Liver (tissue), 9 donors: Measurements from ENCODE around the gene EN1. TPM values are rescaled to one million over a fixed set of nuclear protein-coding genes. Genes with fewer than 3 reads are reported as not detected.

ENCODE experiments used
- DNase-seq: peaks from one replicate; pipeline ENCODE4 v3.0.0-alpha.2; 2017; ENCODE audit warnings: low spot score
- H3K27ac ChIP-seq, 2 donors: one replicate each; pipeline ENCODE4 v1.7.0; 2013; ENCODE audit warnings: inconsistent platforms in 2 of 2, low read length in 2 of 2, control low read depth in 1 of 2, low read depth in 1 of 2, mild to moderate bottlenecking in 1 of 2
- H3K27me3 ChIP-seq, 4 donors: one replicate each; pipeline versions ENCODE4 v1.6.1 to v1.7.0; 2013; ENCODE audit warnings: low read length in 3 of 4, inconsistent platforms in 1 of 4, mild to moderate bottlenecking in 1 of 4, moderate library complexity in 1 of 4; ENCODE audit not compliant: control insufficient read depth in 4 of 4, insufficient read depth in 4 of 4
- H3K36me3 ChIP-seq, 4 donors: one replicate each; pipeline versions ENCODE4 v1.6.1 to v1.7.0; 2013; ENCODE audit warnings: low read length in 3 of 4, mild to moderate bottlenecking in 3 of 4, low read depth in 1 of 4, moderate library complexity in 1 of 4; ENCODE audit not compliant: control insufficient read depth in 4 of 4, insufficient read depth in 3 of 4
- H3K4me1 ChIP-seq, 4 donors: one replicate each; pipeline versions ENCODE4 v1.6.1 to v1.7.0; 2013; ENCODE audit warnings: low read length in 3 of 4, mild to moderate bottlenecking in 3 of 4, moderate library complexity in 1 of 4; ENCODE audit not compliant: control insufficient read depth in 4 of 4, insufficient read depth in 4 of 4
- H3K4me3 ChIP-seq, 3 donors: one replicate each; pipeline versions ENCODE4 v1.6.1 to v1.7.0; 2013; ENCODE audit warnings: low read length in 3 of 3, control low read depth in 1 of 3, low read depth in 1 of 3, mild to moderate bottlenecking in 1 of 3
- H3K9ac ChIP-seq, 2 donors: one replicate each; pipeline ENCODE4 v1.7.0; 2013; ENCODE audit warnings: low read length in 2 of 2, mild to moderate bottlenecking in 2 of 2, moderate library complexity in 2 of 2, control low read depth in 1 of 2, low read depth in 1 of 2
- H3K9me3 ChIP-seq, 4 donors: one replicate each; pipeline versions ENCODE4 v1.6.1 to v1.7.0; 2013; ENCODE audit warnings: low read length in 3 of 4; ENCODE audit not compliant: control insufficient read depth in 4 of 4
- EGR1 ChIP-seq, 2 donors: IDR thresholded peaks; 2 replicates each; pipeline ENCODE4 v1.6.1; 2016 to 2018; ENCODE audit warnings: antibody characterized with exemption in 2 of 2, low read depth in 2 of 2
- FOXA1 ChIP-seq: IDR thresholded peaks from 2 replicates; pipeline ENCODE4 v1.6.1; 2016; ENCODE audit warnings: antibody characterized with exemption
- FOXA2 ChIP-seq: IDR thresholded peaks from 2 replicates; pipeline ENCODE4 v1.6.1; 2016; ENCODE audit warnings: antibody characterized with exemption
- GABPA ChIP-seq, 2 donors: IDR thresholded peaks in 1 of 2; conservative IDR thresholded peaks in 1 of 2; 2 replicates each; pipeline ENCODE4 v1.6.1; 2016; ENCODE audit warnings: antibody characterized with exemption in 2 of 2, mild to moderate bottlenecking in 1 of 2, moderate library complexity in 1 of 2
- HNF4G ChIP-seq: IDR thresholded peaks from 2 replicates; pipeline ENCODE4 v1.6.1; 2016; ENCODE audit warnings: antibody characterized with exemption
- JUND ChIP-seq, 2 donors: IDR thresholded peaks; 2 replicates each; pipeline ENCODE4 v1.6.1; 2016; ENCODE audit warnings: antibody characterized with exemption in 2 of 2
- NR2F2 ChIP-seq: IDR thresholded peaks from 2 replicates; pipeline ENCODE4 v1.6.1; 2016; ENCODE audit warnings: antibody characterized with exemption
- RAD21 ChIP-seq, 2 donors: IDR thresholded peaks; 2 replicates each; pipeline ENCODE4 v1.6.1; 2016; ENCODE audit warnings: antibody characterized with exemption in 2 of 2, mild to moderate bottlenecking in 2 of 2
- RXRA ChIP-seq, 2 donors: IDR thresholded peaks; 2 replicates each; pipeline ENCODE4 v1.6.1; 2017 to 2018; ENCODE audit warnings: antibody characterized with exemption in 2 of 2, mild to moderate bottlenecking in 1 of 2
- SP1 ChIP-seq: IDR thresholded peaks from 2 replicates; pipeline ENCODE4 v1.6.1; 2018; ENCODE audit warnings: antibody characterized with exemption, mild to moderate bottlenecking
- TAF1 ChIP-seq: conservative IDR thresholded peaks from 2 replicates; pipeline ENCODE4 v1.6.1; 2016; ENCODE audit warnings: antibody characterized with exemption, mild to moderate bottlenecking
- YY1 ChIP-seq: IDR thresholded peaks from 2 replicates; pipeline ENCODE4 v1.6.1; 2016; ENCODE audit warnings: antibody characterized with exemption, mild to moderate bottlenecking
- WGBS: extraction: QIAGEN DNeasy Blood & Tissue Kit; methylation state at CpG from one replicate; pipeline ENCODE4 v1.1.7; 2013; 5-methylcytosine and 5-hydroxymethylcytosine counted together
- polyA plus RNA-seq, 2 donors: library from polyadenylated mRNA; stranded (reverse) in 1 of 2; unstranded in 1 of 2; fragments of 200-250 nt in 1 of 2; fragments of >200 nt in 1 of 2; fragmentation: Nextera tagmentation in 1 of 2; extraction: Ambion mirVana in 1 of 2; gene quantifications; one replicate each; pipeline versions ENCODE4 v1.2.1 to v1.2.3, GENCODE V29; 2013 to 2015
- total RNA-seq, 2 donors: library from RNA; depleted of rRNA; stranded (reverse); fragments of >200 nt; gene quantifications; one replicate each; pipeline ENCODE4 v1.2.3, GENCODE V29; 2014
- TF ChIP-seq, protein P1 (sequence below): fragments of 150-350 bp; IDR thresholded peaks from 2 replicates; pipeline ENCODE4 v1.5.1; 2017; ENCODE audit warnings: improper control_type of control experiment, low read depth, low read length; ENCODE audit not compliant: missing input control
- TF ChIP-seq, protein P2 (sequence below): IDR thresholded peaks from 2 replicates; pipeline ENCODE4 v1.6.1; 2016; ENCODE audit warnings: antibody characterized with exemption
- TF ChIP-seq, protein P3 (sequence below): IDR thresholded peaks from 2 replicates; pipeline ENCODE4 v1.6.1; 2016; ENCODE audit warnings: antibody characterized with exemption
- TF ChIP-seq, protein P4 (sequence below): IDR thresholded peaks from 2 replicates; pipeline ENCODE4 v1.6.1; 2016; ENCODE audit warnings: antibody characterized with exemption, mild to moderate bottlenecking
- donor health status: healthy.
- donor health status: healthy.
- donor health status: healthy.
- donor health status: healthy.
- donor health status: healthy.

EN1 gene
- total and polyA plus RNA-seq, 4 donors, result not detected

DNA sequence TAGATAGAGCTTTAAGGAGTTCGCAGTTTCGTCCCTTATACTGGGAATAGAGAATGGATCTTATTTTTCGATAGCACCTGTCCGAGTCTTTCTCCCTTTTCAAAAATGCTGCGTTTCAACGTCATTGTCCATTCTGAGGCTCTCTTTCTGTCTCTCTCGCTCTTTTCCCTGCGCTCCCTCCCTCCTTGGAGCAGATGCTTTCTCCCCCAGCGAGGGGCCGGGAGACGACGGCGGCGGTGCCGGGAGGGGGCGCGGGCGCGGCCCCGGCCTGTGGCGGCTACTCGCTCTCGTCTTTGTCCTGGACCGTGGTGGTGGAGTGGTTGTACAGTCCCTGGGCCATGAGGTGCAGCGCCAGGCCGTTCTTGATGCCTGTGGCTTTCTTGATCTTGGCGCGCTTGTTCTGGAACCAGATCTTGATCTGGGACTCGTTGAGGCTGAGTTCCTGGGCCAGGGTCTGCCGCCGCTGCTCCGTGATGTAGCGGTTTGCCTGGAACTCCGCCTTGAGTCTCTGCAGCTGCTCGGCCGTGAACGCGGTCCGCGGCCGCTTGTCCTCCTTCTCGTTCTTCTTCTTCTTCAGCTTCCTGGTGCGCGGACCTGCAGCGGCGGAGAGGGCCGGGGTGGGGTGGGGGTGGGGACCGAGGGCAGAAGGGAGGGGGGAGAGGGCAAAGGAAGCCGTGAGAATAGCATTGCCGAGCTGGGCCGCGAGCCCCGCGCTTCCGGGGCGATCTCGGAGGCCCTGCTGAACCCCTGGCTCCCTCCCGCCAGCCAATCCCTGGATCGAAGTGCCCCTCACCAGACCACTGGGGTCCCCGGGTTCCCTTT lies 4.6 kb downstream of the EN1 start:
- peaks cover 8 to 22% (median 16%) of the 10 kb centered on the region in 4 donors for H3K4me1 ChIP-seq
- no peaks in the 10 kb centered on the region for H3K36me3 ChIP-seq
- peak overlapping the region in 1 of 3 donors; percentile 20 for H3K4me3 ChIP-seq
- WGBS, result 6% methylated on average over 60 of the region's 60 CpGs
- H3K9me3 ChIP-seq, result no peaks in the 10 kb centered on the region
- H3K9ac ChIP-seq, result no peak overlapping the region
- DNase-seq, result no peak
- no peak for TF ChIP-seq GABPA (IDR thresholded peaks at IDR 0.05 in 1 of 2, conservative IDR thresholded peaks at IDR 0.05 in 1 of 2)
- H3K27me3 ChIP-seq, result peaks cover 12 to 49% (median 32%) of the 10 kb centered on the region in 4 donors
- H3K27ac ChIP-seq, result no peak overlapping the region

DNA sequence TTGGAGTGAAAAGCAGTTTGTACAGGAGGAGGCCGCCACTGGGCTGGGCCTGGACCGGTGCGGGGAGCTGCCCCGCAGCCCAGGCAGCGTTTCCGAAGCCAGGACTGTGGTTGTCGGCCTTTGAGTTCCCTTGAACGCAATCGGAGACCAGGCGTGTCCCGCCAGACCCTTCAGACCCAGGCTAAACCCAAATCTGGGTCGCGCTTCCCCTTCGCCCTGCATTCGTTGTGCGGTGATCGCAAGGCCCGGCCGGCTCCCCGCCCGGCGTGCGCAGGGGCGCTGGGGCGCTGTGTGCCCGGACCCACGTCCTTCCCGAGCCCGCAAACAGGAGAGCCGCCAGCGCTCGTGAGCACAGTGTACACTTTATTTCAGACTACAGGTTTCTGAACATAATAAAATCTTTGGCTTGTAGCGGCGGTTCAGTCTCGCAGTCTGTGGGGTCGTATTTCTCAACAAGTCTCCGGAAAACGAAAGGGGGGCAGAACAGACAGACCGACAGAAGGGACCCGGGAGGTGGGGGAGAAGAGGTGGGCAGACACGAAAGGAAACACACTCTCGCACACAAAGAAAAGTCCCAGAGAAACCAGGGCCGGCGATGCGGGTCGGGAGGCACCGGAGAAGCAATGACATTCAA lies 5.5 kb downstream of the EN1 start:
- Histone ChIP-seq H3K9me3 (no peaks in the 10 kb centered on the region), H3K9ac (peak overlapping the region in 1 of 2 donors; percentile 17), H3K4me3 (peak overlapping the region in 1 of 3 donors; percentile 19), H3K27ac (no peak overlapping the region), H3K4me1 (peaks cover 5 to 15% (median 12%) of the 10 kb centered on the region in 4 donors), H3K27me3 (peaks cover 10 to 56% (median 36%) of the 10 kb centered on the region in 4 donors), H3K36me3 (no peaks in the 10 kb centered on the region)
- DNase-seq, result no peak
- TF ChIP-seq, protein P1, sequence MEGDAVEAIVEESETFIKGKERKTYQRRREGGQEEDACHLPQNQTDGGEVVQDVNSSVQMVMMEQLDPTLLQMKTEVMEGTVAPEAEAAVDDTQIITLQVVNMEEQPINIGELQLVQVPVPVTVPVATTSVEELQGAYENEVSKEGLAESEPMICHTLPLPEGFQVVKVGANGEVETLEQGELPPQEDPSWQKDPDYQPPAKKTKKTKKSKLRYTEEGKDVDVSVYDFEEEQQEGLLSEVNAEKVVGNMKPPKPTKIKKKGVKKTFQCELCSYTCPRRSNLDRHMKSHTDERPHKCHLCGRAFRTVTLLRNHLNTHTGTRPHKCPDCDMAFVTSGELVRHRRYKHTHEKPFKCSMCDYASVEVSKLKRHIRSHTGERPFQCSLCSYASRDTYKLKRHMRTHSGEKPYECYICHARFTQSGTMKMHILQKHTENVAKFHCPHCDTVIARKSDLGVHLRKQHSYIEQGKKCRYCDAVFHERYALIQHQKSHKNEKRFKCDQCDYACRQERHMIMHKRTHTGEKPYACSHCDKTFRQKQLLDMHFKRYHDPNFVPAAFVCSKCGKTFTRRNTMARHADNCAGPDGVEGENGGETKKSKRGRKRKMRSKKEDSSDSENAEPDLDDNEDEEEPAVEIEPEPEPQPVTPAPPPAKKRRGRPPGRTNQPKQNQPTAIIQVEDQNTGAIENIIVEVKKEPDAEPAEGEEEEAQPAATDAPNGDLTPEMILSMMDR, result no peak
- TF ChIP-seq RXRA (IDR thresholded peaks at IDR 0.05), result no peak
- TF ChIP-seq FOXA2, result no peak
- TF ChIP-seq YY1, result no peak
- TF ChIP-seq GABPA (IDR thresholded peaks at IDR 0.05 in 1 of 2, conservative IDR thresholded peaks at IDR 0.05 in 1 of 2), result no peak
- TF ChIP-seq TAF1, result no peak
- TF ChIP-seq HNF4G, result no peak
- TF ChIP-seq, protein P2, sequence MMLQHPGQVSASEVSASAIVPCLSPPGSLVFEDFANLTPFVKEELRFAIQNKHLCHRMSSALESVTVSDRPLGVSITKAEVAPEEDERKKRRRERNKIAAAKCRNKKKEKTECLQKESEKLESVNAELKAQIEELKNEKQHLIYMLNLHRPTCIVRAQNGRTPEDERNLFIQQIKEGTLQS, result no peak
- no peak for TF ChIP-seq NR2F2
- TF ChIP-seq, protein P3, sequence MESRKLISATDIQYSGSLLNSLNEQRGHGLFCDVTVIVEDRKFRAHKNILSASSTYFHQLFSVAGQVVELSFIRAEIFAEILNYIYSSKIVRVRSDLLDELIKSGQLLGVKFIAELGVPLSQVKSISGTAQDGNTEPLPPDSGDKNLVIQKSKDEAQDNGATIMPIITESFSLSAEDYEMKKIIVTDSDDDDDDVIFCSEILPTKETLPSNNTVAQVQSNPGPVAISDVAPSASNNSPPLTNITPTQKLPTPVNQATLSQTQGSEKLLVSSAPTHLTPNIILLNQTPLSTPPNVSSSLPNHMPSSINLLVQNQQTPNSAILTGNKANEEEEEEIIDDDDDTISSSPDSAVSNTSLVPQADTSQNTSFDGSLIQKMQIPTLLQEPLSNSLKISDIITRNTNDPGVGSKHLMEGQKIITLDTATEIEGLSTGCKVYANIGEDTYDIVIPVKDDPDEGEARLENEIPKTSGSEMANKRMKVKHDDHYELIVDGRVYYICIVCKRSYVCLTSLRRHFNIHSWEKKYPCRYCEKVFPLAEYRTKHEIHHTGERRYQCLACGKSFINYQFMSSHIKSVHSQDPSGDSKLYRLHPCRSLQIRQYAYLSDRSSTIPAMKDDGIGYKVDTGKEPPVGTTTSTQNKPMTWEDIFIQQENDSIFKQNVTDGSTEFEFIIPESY, result no peak
- TF ChIP-seq EGR1 (IDR thresholded peaks at IDR 0.05; ENCODE audit: low read depth in 2 of 2), result no peak
- TF ChIP-seq SP1, result no peak
- no peak for TF ChIP-seq RAD21 (IDR thresholded peaks at IDR 0.05)
- no peak for TF ChIP-seq JUND (IDR thresholded peaks at IDR 0.05)
- no peak for TF ChIP-seq FOXA1
- TF ChIP-seq, protein P4, sequence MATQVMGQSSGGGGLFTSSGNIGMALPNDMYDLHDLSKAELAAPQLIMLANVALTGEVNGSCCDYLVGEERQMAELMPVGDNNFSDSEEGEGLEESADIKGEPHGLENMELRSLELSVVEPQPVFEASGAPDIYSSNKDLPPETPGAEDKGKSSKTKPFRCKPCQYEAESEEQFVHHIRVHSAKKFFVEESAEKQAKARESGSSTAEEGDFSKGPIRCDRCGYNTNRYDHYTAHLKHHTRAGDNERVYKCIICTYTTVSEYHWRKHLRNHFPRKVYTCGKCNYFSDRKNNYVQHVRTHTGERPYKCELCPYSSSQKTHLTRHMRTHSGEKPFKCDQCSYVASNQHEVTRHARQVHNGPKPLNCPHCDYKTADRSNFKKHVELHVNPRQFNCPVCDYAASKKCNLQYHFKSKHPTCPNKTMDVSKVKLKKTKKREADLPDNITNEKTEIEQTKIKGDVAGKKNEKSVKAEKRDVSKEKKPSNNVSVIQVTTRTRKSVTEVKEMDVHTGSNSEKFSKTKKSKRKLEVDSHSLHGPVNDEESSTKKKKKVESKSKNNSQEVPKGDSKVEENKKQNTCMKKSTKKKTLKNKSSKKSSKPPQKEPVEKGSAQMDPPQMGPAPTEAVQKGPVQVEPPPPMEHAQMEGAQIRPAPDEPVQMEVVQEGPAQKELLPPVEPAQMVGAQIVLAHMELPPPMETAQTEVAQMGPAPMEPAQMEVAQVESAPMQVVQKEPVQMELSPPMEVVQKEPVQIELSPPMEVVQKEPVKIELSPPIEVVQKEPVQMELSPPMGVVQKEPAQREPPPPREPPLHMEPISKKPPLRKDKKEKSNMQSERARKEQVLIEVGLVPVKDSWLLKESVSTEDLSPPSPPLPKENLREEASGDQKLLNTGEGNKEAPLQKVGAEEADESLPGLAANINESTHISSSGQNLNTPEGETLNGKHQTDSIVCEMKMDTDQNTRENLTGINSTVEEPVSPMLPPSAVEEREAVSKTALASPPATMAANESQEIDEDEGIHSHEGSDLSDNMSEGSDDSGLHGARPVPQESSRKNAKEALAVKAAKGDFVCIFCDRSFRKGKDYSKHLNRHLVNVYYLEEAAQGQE, result no peak
- WGBS, result 10% methylated on average over 47 of the region's 47 CpGs
